ENCODE results near the gene CCDC138. TPM values are rescaled to one million over a fixed set of nuclear protein-coding genes. Genes with fewer than 3 reads are reported as not detected.

Gene CCDC138
- total RNA-seq, 2 experiments from 2014 or later, result 12.3 to 13.5 TPM

DNA sequence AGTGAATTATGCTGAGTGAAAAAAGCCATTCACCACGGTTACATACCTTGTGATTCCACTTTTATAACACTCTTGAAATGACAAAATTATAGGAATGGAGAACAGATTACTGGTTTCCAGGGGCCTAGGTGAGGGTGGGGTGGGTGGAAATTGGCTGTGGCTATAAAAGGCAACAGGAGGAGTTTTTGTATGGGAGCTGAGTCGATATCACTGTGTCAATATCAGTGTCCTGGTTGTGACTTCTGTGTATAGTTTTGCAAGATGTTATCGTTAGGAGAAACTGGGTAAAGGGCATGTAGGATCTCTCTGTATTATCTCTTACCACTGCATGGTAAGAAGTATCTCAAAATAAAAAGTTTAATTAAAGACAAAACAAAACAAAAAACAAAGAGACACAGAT, 118.1 kb downstream of the CCDC138 start:
- ChIA-PET CTCF (interaction anchor here (1.2 kb wide), 1 partner anchor 9 kb away, joined by 3 read pairs; no protein-coding TSS in a partner anchor), POLR2A (no interaction called here)
- Mint-ChIP-seq H3K4me1 (ENCODE audit: low read depth) (no peaks in the 10 kb centered on the region), H3K27me3 (no peaks in the 10 kb centered on the region), H3K9me3 (peaks cover 8% of the 10 kb centered on the region), H3K27ac (no peak overlapping the region), H3K4me3 (no peak overlapping the region), H3K36me3 (ENCODE audit: low read depth) (peaks cover 11% of the 10 kb centered on the region)
- TF ChIP-seq, protein P1, sequence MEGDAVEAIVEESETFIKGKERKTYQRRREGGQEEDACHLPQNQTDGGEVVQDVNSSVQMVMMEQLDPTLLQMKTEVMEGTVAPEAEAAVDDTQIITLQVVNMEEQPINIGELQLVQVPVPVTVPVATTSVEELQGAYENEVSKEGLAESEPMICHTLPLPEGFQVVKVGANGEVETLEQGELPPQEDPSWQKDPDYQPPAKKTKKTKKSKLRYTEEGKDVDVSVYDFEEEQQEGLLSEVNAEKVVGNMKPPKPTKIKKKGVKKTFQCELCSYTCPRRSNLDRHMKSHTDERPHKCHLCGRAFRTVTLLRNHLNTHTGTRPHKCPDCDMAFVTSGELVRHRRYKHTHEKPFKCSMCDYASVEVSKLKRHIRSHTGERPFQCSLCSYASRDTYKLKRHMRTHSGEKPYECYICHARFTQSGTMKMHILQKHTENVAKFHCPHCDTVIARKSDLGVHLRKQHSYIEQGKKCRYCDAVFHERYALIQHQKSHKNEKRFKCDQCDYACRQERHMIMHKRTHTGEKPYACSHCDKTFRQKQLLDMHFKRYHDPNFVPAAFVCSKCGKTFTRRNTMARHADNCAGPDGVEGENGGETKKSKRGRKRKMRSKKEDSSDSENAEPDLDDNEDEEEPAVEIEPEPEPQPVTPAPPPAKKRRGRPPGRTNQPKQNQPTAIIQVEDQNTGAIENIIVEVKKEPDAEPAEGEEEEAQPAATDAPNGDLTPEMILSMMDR (IDR thresholded peaks at IDR 0.05), result no peak
- DNase-seq, result no peak
- intact Hi-C loops (cut with micrococcal nuclease), result no loop called here
- no peak for ATAC-seq

DNA sequence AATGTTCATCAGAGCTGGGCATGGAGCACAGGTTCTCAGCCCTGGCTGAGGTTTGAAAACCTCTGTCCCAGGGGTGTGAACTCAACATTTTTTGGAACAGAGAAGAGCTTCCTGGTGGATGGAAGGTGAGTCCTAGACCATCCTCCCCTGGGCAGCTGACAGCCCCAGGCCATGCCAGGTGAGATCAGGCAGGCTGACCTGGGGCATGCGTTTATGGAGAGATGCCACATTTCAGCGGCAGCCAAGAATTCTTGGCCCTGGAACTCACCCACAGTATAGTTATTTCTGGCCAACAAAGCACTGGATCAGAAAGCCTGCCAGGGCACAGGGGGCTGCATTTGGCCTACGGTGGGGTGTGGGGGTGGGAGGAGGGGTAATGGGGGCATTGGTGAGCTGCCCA, 118.6 kb downstream of the CCDC138 start:
- Mint-ChIP-seq H3K36me3 (ENCODE audit: low read depth) (peaks cover 9% of the 10 kb centered on the region), H3K9me3 (peaks cover 6% of the 10 kb centered on the region), H3K27me3 (no peaks in the 10 kb centered on the region), H3K27ac (no peak overlapping the region), H3K4me1 (ENCODE audit: low read depth) (no peaks in the 10 kb centered on the region), H3K4me3 (no peak overlapping the region)
- ChIA-PET CTCF (no interaction called here), POLR2A (no interaction called here)
- DNase-seq (no peak), ATAC-seq (no peak)
- intact Hi-C loops (cut with micrococcal nuclease), result no loop called here
- TF ChIP-seq, protein P1 (IDR thresholded peaks at IDR 0.05), result no peak

DNA sequence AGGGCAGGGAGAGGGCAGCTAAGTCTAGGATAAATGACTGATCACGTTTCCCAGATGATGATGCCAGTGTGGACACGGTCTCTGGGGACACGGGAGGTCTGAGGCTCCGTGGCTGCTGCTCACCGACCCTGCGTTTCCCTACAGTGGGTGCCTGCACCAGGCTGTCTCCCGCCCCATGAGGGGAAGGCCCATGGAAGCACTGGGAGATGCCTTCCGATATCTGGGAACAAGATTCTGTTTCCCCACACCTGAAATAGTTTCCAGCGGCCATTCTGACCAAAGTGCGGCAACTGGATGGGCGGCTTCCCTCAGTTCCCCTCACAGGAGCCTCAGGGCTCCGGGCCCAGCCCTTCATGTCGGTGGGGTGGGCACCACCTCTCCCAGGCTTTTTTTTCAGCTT, 119.3 kb downstream of the CCDC138 start:
- Mint-ChIP-seq H3K9me3 (peaks cover 2% of the 10 kb centered on the region), H3K4me1 (ENCODE audit: low read depth) (no peaks in the 10 kb centered on the region), H3K27ac (no peak overlapping the region), H3K4me3 (no peak overlapping the region), H3K27me3 (no peaks in the 10 kb centered on the region), H3K36me3 (ENCODE audit: low read depth) (peaks cover 4% of the 10 kb centered on the region)
- TF ChIP-seq, protein P1 (IDR thresholded peaks at IDR 0.05), result no peak
- ChIA-PET POLR2A (no interaction called here), CTCF (no interaction called here)
- intact Hi-C loops (cut with micrococcal nuclease), result no loop called here
- no peak for DNase-seq
- ATAC-seq, result no peak

DNA sequence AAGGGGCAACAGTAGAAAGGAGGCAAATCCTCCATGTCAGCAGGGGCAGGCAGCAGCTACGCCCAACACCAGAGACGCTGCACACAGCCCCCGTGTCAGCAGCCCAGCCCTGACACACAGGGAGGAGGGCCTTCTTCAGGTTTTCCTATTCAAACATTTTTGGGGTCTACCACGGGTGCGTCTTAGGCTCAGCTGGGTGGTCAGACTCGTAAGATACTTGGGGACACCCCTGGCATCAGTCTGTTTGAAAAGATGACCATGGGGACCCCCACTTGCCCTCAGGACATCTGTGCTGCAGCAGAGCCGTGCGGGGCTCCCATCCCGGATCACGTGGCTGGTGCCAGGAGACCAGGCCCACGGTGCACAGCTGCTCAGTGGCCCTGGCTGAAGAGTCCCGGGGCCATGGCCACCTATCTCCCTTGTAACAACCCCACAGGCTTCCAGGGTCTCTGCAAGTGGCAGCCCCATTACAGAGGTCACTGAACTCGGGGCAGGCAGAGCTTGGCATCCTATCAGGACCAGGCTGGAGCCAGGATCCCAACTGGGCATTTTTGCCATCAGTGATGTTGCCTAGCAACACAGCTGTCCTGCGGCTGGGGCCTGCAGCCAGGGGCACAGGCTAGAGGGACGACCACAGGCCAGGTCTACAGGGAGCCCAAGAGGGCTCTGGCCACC, 120.0 kb downstream of the CCDC138 start:
- H3K27me3 Mint-ChIP-seq, result no peaks in the 10 kb centered on the region
- ChIA-PET CTCF (interaction anchor here (2.5 kb wide), 1 partner anchor 22 kb away, joined by 7 read pairs; no protein-coding TSS in a partner anchor), POLR2A (no interaction called here)
- no peak for DNase-seq
- peaks cover 4% of the 10 kb centered on the region for H3K36me3 Mint-ChIP-seq (ENCODE audit: low read depth)
- H3K4me1 Mint-ChIP-seq (ENCODE audit: low read depth), result no peaks in the 10 kb centered on the region
- no peak for ATAC-seq
- H3K27ac Mint-ChIP-seq, result no peak overlapping the region
- H3K4me3 Mint-ChIP-seq, result no peak overlapping the region
- TF ChIP-seq, protein P1 (IDR thresholded peaks at IDR 0.05), result no peak
- peaks cover 2% of the 10 kb centered on the region for H3K9me3 Mint-ChIP-seq
- intact Hi-C loops (cut with micrococcal nuclease), result no loop called here

DNA sequence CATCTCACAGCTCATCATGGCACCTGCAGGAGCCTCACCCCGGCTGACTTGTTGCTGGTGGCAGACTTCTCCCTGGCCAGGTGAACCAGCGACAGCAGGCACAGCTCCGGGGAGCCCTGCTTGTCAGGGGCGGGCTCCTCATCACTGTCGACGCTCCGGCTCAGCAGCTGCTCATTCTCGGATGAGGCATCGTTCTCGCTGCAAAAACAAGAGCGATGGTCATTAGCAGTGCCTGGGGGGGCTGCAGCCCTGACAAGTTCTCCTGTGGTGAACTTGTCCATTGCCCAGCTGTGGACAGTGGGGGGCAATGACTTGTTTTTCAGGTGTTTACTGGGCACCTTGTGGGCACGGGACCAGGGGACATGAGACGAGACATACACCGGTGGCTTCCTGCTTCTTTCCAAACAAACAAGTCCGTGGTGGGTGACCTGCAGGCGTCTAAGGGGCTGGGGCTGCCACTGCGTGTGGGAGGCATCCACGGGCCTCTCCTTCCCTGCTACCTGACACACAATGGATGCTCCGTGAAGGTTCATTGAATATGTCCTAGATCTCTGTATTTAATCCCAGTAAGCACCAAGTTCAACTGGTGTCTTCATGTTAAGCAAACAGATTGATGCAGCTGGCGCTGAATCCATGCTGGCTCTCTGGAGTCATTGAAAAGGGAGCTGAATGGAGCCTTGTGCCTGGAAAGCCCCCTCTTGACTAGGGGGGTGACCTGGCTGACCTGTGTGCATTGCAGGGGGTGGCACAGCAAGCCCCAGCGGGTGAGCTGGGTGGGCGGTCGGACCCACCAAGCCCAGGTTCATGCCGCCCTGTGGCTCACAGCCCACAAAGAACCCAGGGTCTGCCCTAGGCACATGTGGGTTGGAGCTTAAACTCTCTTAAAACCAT, 121.5 kb downstream of the CCDC138 start:
- CTCF ChIA-PET, result interaction anchor here (2.5 kb wide), 1 partner anchor 20 kb away, joined by 7 read pairs; no protein-coding TSS in a partner anchor
- POLR2A ChIA-PET, result interaction anchor here (0.6 kb wide), 1 partner anchor 34 kb away, joined by 3 read pairs; no protein-coding TSS in a partner anchor
- no peak overlapping the region for H3K27ac Mint-ChIP-seq
- no peaks in the 10 kb centered on the region for H3K27me3 Mint-ChIP-seq
- intact Hi-C loops (cut with micrococcal nuclease), result no loop called here
- DNase-seq (no peak), ATAC-seq (no peak)
- H3K4me3 Mint-ChIP-seq, result no peak overlapping the region
- TF ChIP-seq, protein P1 (IDR thresholded peaks at IDR 0.05), result no peak
- peaks cover 2% of the 10 kb centered on the region for H3K36me3 Mint-ChIP-seq (ENCODE audit: low read depth)
- H3K4me1 Mint-ChIP-seq (ENCODE audit: low read depth), result no peaks in the 10 kb centered on the region
- no peaks in the 10 kb centered on the region for H3K9me3 Mint-ChIP-seq
